ENCODE measurements around the gene CACNA1C.

Gene CACNA1C

DNA sequence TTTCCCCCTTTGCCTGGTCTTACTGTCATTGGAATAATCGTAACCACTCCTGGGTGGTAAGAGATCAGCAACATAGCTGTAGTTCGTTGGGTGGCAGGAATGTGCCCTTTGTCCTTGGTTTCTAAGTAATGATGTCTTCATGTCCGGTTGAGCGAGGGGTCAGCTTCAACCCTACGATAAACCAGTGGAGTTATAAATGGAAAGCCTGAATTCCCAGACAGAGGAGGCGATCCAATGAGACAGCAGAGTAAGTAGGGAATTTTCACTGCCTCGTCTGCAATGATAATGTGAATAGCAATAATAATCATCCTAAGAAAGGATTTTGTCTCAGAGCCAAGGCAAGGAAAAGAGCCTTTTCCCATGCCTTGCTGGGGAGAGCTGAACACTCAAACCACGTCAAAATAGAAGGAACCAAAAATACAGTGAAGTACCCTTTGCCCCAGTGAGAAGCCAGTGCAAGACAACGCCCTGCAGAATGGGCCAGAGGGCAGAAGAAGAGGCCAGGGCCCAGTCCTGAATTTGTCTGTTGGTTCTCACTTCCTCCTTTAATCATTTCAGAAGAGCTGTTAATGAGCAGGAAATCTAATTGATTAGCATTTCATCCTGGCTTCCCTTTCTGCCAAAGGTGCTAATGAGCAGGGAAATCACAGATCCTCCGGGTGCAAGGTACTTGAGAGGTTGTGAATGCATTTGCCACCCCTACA, 330.7 kb downstream of the CACNA1C start:
- no peak for DNase-seq (ENCODE audit: low read depth in 2 of 3, low spot score in 2 of 3)

DNA sequence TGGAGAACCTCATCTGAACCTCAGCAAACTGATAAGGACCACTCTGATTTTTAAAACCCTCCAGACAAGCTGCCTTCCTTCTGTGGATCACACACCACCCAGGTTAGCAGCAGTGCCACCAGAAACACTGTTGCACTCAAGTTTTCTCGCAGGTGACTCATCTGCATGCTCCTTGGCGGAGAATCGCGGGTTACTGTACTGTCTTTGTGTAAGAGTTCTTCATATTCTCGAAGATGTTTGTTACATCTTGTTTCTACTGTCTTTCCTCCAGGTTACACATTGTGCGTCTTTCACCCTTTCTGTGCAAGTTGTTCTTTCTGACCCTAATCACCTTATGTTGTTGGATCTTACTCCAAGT, 331.2 kb downstream of the CACNA1C start:
- no peak for DNase-seq (ENCODE audit: low read depth in 2 of 3, low spot score in 2 of 3)

DNA sequence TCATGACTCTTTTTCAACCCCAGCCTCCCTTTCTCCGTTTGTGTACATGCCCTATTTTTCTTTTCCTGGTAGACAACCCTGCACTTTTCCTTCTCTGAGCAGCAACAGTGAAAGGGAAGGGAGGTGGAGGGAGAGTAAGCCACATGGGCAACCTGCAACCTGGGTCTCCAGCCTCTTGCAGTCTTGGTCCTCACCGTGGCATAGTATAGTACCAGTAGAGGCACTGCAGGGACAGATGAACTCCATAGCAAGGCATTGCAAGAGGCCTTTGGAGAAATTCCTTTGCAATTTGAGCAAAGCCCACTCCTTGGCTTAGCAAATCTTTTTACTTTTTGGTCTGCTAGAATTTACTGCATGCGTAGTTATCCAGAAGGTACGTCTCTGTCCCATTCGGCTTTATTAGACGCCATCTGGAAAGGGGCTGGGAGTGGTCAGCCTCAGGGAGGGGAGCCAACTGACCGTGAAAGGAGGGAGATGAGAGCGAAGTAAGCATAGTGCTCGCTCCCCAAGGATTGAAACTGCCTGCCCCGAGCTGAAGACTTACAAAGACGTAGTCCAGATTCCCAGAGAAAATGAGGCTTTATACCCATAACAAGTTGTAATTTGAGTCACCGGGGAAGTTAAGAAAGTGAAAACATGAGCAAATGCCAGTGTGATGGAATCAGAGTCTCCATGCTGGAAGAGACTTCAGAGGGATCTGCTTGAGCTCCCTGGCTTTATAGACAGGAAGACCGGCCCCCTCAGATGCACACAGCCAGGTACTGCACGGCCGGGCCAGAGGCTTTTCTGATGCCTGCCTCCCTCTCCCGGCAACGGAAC, 332.0 kb downstream of the CACNA1C start:
- no peak for DNase-seq (ENCODE audit: low read depth in 2 of 3, low spot score in 2 of 3)

DNA sequence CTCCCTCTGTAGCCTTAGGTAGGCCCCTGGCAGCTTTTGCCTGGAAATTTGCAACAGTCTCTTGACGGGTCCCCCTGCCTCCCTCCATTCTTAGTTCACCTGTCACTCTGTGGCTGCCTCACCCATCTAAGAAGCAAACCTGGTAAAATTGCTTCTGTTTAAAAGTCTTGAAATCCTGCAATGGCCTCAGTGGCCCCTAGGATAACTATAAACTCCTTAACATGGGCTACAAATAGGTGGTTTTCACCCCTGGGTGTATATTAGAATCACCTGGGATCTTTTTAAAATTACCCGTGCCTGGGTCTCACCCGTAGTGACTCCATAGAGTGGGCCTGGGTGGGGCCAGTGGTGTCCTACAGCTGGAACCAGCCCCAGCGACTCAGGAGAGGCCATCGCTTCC, 332.7 kb downstream of the CACNA1C start:
- DNase-seq (ENCODE audit: low read depth in 2 of 3, low spot score in 2 of 3): no peak

DNA sequence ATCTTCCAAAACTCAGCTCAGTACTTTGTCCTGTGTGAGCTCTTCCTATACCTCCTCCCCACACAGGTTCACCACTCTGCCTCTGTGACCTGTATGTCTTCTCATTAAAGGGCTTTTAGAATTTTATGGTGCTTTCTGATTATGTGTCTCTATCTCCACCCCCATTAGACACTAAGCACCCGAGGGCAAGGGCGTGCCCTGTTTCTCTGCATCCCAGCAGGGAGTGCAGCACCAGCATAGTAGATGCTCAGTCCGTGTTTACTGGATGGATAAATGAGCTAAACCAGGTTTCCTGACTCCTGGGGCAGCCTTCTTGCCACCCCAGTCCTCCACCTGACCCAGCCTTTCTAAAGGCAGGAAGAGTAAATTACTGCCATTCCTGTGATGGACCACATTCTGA, 333.8 kb downstream of the CACNA1C start:
- DNase-seq (ENCODE audit: low read depth in 2 of 3, low spot score in 2 of 3): no peak

DNA sequence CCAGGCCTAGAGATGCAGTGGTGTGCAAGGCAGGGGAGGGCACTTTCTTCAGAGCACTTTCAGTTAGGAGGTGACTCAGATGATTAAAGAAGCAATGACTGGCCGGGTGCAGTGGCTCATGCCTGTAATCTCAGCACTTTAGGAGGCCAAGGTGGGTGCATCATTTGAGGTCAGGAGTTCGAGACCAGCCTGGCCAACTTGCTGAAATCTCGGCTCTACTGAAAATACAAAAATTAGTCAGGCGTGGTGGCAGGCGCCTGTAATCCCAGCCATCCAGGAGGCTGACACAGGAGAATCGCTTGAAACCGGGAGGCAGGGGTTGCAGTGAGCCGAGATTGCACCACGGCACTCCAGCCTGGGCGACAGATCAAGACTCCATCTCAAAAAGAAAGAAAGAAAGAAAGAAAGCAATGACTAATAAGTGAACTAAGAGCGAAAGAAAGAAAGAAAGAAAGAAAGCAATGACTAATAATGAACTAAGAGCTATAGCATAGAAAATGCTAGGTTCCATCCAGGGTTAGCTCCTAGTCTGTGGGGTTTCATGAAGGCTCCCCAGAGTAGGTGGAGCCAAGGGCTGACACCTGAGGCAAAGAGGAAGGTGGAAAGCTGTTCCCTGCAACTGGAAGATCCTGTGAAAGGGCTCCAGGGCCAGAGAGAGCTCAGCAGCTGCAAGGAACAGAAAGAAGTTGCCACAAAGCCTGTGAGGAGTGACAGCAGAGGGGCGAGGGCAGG, 334.5 kb downstream of the CACNA1C start:
- peak in 1 of 3 experiments; percentile 13 for DNase-seq (ENCODE audit: low read depth in 2 of 3, low spot score in 2 of 3)

DNA sequence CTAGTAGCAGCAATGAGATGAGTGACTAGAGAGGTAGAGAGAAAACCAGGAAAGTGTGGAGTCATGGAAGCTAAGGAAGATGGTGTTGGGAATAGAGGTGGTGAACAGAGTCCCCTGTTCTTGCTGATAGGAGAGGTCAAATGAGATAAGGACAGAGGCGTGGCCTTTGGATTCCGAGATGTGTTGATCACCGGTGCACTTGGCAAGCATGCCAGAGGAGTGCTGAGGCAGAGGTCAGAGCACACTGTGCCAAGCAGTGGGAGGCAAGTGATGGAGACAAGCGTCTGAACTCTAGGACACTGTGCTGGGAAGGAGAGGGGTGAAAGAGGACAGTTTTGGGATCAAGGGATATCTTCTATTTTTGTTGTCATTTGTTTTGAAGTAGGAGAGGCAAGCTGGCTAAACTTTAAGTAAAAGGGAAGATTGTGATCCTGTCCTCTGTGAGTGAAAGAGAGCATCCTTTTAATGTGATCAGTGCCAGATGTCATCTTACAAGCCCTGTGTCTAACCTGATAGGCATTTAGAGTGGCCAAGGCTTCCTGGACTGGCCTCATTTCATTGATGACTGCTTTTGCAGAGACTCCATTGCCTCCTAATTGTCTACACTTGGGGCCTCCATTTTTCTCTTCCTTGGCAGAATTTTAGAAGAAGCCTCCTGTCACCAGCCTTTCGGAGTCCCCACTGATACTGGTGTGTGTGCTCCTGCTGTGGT, 336.4 kb downstream of the CACNA1C start:
- no peak for DNase-seq (ENCODE audit: low read depth in 2 of 3, low spot score in 2 of 3)

DNA sequence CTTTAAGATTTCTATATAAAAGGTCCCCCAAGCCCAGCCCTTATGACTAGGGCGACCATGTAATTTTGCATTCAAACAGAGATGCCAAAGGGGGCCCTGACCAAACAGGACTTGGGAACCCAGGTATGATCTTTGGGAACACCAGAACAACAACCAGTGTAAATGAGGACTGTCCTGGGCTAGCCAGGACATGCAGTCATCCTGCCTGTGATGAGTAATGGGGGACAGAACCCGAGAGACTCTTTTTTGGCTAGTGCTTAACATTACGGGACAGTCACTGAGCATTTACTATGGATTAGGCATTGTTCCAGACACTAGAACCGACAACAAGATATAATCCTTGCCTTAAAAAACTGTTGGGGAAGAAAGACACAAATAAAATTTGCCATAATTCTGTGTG, 337.3 kb downstream of the CACNA1C start:
- DNase-seq (ENCODE audit: low read depth in 2 of 3, low spot score in 2 of 3): no peak

DNA sequence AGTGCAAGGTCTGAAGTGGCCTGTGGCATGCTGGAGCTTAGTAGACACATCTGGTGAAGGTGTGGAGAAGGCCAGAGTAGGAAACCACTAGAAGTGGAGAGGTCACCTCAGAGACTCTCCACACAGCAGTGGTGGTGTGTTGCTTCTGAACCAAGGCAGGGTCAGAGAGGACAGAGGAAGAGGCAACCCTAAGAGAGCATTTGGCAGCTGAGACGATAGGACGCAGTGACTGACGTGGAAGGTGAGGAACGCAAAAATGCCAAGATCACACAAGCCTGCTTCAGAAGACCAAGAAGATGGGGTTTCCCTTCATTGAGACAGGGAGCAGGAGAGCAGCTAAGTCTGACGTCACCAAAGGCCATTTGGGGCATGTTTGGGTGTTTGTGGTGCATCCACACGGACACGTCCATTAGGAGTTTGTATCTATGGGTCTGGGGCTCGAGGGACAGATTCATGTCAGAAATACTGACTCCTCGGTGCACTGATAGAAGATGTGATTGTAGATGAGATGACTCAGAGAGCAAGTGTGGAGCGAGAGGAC, 338.1 kb downstream of the CACNA1C start:
- no peak for DNase-seq (ENCODE audit: low read depth in 2 of 3, low spot score in 2 of 3)

DNA sequence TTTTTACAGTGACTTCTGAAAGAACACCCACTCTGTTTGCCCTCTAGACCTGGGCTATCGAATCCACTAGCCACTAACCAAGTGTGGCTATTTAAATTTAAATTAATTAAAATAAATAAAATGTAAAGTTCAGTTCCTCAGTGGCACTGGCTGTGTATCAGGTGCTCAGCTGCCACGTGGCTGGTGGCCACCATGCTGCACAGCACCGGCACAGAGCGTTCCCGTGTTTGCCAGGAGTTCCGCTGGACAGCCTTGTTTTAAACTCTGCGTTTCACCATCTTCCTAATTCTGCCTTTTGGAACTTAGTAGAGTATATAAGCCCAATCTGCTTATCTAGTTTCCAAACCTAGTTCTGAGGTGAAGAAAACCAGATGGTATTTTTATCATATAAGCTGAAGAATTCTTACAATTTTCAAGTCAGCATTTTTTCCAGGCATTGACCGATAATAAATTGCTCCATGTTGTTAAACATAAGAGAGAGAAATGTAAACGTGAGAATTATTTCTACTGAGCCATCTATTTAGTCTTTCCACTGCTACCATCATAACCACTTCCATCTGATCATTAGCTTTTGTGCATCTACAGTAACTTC, 339.0 kb downstream of the CACNA1C start:
- DNase-seq (ENCODE audit: low read depth in 2 of 3, low spot score in 2 of 3): no peak

DNA sequence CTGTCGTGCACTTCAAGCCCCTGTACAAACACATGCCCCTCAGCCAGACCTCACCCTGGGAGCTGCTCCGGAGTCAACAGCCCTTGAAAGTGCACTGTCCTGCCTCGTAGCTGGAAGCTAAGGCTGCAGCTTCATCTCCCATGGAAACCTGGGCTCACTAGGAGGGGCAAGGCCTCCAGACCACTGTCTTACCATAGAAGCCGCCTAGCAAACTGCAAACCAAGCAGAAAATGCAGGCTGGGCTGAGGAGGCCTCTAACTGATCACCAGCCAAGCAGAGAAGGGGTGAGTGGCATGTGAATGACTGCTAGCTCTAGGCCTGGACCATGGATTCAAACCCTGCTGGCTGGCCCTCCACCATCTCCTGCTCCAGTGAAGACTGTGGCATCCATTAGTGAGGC, 340.2 kb downstream of the CACNA1C start:
- no peak for DNase-seq (ENCODE audit: low read depth in 2 of 3, low spot score in 2 of 3)

DNA sequence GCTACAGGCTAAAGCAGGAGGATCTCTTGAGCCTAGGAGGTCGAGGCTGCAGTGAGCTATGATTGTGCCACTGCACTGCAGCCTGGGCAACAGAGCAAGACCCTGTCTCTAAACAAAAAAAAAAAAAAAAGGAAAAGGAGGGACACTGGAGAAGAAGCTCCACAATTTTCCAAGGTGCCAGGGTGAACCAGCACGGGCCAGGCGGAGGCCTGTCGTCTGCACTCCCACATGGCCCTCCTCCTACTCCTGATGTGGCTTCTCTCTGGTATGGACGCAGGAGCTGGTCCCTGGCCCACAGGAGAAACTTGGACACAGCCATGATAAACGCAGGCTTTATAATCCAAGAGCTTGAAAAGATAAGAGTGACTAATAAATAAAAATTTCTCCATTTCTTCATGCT, 341.2 kb downstream of the CACNA1C start:
- DNase-seq (ENCODE audit: low read depth in 2 of 3, low spot score in 2 of 3): no peak

DNA sequence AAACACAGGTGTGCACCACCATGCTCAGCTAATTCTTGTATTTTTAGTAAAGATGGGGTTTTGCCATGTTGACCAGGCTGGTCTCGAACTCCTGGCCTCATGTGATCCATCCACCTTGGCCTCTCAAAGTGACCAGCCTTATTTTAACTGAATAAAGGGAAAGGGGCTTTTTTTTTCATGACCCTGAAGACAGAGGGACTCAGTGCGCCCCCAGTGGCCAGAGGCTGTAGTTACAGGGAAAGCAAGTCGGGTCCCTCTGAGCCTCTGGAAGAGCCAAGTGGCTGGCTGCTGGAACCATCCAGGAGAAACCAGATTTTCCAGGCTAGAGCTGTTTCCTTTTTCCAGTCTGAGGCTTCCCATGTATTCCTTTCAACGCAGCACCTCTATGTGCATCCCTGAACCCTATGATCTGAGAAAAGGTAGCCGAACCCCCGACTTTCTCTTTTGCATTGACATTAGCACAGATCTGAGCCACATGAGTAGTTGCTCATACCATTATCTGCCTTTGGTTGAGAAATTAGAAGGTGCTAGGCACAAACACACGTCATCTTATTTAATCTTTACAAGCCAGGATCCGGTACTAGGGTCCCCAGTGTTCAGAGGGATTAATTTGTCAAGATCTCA, 342.7 kb downstream of the CACNA1C start:
- DNase-seq (ENCODE audit: low read depth in 2 of 3, low spot score in 2 of 3): peak; percentile 7 to 30 (median 9)

DNA sequence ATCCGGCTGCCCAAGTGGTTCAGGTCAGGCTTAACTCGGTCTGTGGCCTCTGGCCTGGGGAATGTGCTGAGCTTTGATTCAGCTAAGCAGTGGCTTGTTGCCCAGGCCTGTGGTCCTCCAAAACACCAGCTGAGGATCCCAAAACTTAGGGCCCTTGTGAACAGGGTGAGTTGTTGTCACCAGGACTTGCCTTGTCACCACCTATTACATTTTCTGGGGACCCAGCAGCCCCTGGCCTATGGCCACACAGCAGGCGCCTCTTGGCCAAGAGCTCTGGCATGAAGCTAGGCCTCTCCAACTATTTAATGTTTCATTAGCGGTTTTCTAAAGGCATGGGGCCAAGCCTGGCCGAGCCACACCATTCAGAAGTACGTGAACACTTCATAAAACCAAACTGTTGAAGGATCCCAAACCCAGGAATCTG, 343.7 kb downstream of the CACNA1C start:
- no peak for DNase-seq (ENCODE audit: low read depth in 2 of 3, low spot score in 2 of 3)

DNA sequence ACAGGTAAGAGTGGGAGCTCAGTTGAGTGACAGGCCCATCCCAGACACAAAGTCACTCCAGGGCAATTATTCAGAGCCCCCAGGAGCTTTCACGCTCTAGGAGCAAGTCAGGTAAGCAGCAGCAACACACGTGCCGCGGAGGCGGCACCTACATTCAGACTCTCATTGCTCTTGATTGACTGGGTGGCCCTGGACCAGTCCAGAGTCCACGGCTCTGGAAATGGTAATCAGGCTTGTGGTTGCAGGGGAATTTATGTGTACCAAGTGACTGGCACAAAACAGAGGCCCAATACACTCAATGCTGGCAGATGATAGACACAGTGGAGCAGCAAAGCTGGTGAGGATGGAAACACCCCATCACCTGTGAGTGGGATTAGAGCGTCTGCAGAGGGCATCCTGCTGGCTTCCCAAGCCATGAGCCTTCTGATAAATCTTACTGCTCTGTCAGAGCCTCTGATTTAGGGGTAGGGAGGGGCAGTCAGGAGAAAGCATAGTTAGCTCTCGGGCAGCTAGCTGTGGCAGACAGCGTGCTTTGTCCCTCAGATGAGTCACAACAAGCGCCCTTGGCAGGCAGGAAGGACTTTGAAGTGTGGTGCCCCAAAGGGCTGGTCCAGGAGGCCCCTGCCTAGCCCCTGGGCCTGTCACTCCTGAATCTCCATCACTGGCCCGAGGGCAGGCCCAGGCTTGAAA, 344.7 kb downstream of the CACNA1C start:
- DNase-seq (ENCODE audit: low read depth in 2 of 3, low spot score in 2 of 3): no peak

DNA sequence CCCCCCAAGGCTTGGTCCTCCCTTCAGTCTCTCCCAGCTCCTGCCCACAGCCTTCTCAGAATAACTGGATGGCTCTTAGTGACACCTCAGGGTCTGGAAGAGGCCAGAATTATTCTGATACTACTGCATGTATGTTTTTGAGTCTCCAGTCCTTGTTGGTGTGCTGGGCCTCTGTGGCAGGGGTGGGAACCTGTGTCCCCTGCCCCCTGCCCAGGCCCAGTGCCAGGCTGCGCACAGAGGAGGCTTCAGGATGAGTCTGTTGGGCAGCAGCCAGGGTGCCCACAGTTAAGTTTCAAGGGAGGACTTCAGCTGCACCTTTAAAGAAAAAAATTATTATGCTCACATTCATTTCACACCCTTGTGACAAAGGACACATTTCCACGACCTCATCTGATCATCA, 348.3 kb downstream of the CACNA1C start:
- no peak for DNase-seq (ENCODE audit: low read depth in 2 of 3, low spot score in 2 of 3)

DNA sequence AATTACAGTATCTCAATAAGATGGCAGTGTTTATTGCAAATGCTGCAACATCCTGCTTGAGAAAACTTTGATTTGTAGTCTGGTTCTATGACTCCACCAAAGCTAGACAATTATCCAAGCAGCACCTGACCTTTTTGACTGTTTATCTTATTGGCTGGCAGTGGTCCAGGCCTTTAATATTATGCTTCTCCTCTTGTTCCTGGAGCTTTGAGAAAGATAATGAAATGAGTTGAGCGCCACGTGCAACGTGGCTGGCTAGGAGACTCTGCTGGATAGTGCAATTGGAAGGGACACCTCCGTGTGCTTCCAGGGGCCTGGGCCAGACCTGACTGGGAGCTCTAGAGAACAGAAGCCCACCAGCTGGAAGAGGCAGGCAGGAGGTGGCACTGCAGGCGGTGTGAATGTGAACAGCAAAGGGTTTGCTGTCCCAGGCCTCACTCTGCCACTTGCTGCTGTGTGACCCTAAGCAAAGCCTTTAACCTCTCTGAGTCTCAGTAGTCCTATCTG, 349.3 kb downstream of the CACNA1C start:
- no peak for DNase-seq (ENCODE audit: low read depth in 2 of 3, low spot score in 2 of 3)

DNA sequence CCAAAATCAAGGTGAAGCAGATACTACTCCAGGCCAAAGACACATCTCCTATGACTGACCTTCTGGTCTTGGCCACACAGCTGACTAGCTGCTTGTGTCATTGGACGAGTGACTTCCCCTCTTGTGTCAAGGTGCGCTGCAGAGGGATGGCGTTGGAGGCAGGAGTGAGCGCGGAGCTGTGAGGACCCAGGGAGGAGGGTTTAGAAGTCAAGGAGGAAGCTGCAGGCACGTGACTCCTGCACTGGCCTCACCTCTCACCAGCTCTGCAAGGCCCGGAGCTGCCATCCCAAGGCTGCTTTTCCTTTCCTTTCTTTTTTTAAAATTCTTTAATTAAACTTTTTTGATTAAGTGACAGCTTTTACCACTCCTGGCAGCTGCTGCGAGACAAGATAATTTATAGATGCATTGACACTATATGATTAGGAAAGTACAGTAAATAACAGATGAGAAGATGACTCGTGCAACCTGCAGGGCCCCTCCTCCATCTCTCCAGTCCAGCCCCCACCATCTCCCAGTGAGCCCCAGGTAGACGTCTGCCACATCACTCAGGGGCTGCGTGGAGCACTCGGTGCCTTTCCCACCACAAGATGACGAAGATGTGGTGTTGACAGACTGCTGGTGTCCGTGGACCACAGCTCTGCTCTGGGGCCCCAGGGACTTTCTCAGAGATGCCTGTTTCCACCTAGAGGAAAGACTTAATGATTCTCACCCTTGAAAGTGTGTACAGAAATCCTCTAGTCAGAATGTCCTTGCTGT, 350.6 kb downstream of the CACNA1C start:
- DNase-seq (ENCODE audit: low read depth in 2 of 3, low spot score in 2 of 3): no peak

DNA sequence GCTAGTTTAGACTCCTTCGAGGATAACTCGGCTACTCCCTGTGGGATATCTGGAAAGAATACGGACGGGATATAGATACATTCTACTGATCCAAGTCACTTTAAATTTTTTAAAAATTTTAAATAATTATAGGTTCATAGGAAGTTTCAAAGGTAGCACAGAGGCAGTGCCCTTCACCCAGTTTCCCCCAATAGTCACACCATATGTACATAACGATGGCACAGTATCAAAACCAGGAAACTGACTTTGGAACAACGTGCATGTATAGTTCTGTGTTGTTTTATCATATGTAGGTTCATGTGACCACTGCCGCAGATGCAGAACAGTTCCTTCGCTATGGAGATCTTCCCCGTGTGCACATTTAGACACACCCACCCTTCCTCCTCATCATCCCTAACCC, 352.3 kb downstream of the CACNA1C start:
- DNase-seq (ENCODE audit: low read depth in 2 of 3, low spot score in 2 of 3): no peak
